ENCODE data around the gene PTPRU. TPM values are rescaled to one million over a fixed set of nuclear protein-coding genes. Genes with fewer than 3 reads are reported as not detected.

PTPRU gene
- total and polyA plus RNA-seq, 2 of the 8 experiments (the other 6 are each of a cell fraction or from before 2014, with no cell fraction given): 33.8 to 41.8 TPM

DNA sequence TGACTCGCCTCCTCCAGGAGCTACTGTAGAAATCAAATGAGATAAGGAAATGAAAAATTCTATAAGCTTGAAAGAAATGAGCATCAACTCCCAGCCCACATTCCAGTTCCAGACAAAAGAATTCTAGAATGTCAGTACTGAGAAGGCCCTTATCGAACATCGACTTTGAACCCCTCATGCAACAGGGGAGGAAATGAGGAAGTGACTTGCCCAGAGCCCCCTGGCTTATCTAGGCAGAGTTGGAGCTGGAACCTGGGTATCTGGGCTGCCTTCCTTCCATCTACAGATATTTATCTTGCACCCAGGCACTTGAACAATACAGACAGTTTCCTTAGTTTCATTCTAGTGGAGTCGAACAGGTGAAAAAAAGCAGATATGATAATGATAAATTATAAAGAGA lies 27.9 kb upstream of the PTPRU start:
- no peak overlapping the region for H3K4me2 ChIP-seq (ENCODE audit: insufficient read depth in 1 of 2, low read depth in 2 of 2, low read length in 2 of 2)
- TF ChIP-seq NRF1 (IDR thresholded peaks at IDR 0.05; ENCODE audit: low read depth, low read length) (no peak), RXRA (IDR thresholded peaks at IDR 0.05; ENCODE audit: insufficient read depth, low read depth, low read length) (no peak), GABPA (IDR thresholded peaks at IDR 0.05; ENCODE audit: borderline replicate concordance, insufficient read depth, low read length) (no peak), NANOG (IDR thresholded peaks at IDR 0.05; ENCODE audit: insufficient read depth, low read depth, low read length, poor library complexity, severe bottlenecking) (no peak)
- no peak overlapping the region for H2BK120ac ChIP-seq (replicated peaks; ENCODE audit: low read depth, low read length)
- peaks cover 0 to 29% (median 19%) of the 10 kb centered on the region in 4 experiments; a peak in 6 of 8 replicates for H3K36me3 ChIP-seq (ENCODE audit: control insufficient read depth in 2 of 4, insufficient read depth in 4 of 4, low read length in 3 of 4)
- no peak overlapping the region for H4K8ac ChIP-seq (ENCODE audit: extremely low read depth, insufficient read depth, low read length)
- no peaks in the 10 kb centered on the region for H3K4me1 ChIP-seq (replicated peaks in 1 of 4; ENCODE audit: control insufficient read depth in 3 of 4, insufficient read depth in 4 of 4, low read length in 3 of 4)
- no peak overlapping the region for H3K14ac ChIP-seq (ENCODE audit: insufficient read length)
- POLR2A ChIA-PET (ENCODE audit: partially characterized antibody): interaction anchor here (1.3 to 2.2 kb wide), 2 partner anchors 10 to 27 kb away, joined by 3 to 6 read pairs; partner anchors contain the start of gene SRSF4
- no peak overlapping the region for H3K9ac ChIP-seq (replicated peaks in 1 of 4; ENCODE audit: extremely low read depth in 1 of 4, low read depth in 3 of 4, low read length in 3 of 4)
- H3K56ac ChIP-seq (replicated peaks; ENCODE audit: insufficient read length, low read depth, low read length): no peak overlapping the region
- no peaks in the 10 kb centered on the region for H3K79me2 ChIP-seq (ENCODE audit: control insufficient read depth in 1 of 2, insufficient read depth in 2 of 2, low read length in 2 of 2)
- H3K27ac ChIP-seq (ENCODE audit: low read depth, low read length): no peak overlapping the region
- H3K18ac ChIP-seq (ENCODE audit: extremely low read depth, low read length): no peak overlapping the region
- H3K4me3 ChIP-seq (ENCODE audit: extremely low read depth in 1 of 4, insufficient read depth in 2 of 4, low read depth in 3 of 4, low read length in 4 of 4): no peak overlapping the region
- H2BK15ac ChIP-seq (ENCODE audit: low read length): no peak overlapping the region
- no peaks in the 10 kb centered on the region for H3K9me3 ChIP-seq (ENCODE audit: insufficient read depth in 2 of 2, low read depth in 1 of 2, low read length in 1 of 2)
- H3K79me1 ChIP-seq (ENCODE audit: low read depth, low read length): no peaks in the 10 kb centered on the region
- H3K4ac ChIP-seq (replicated peaks; ENCODE audit: insufficient read length, low read depth, low read length): no peak overlapping the region
- H2AK5ac ChIP-seq (ENCODE audit: low read depth, low read length): no peak overlapping the region
- H2BK12ac ChIP-seq (ENCODE audit: low read depth, low read length): no peak overlapping the region
- no peak overlapping the region for H2BK5ac ChIP-seq (ENCODE audit: low read depth, low read length)
- CTCF ChIA-PET (ENCODE audit: partially characterized antibody): interaction anchor here (1.2 to 2.0 kb wide), 3 partner anchors 11 to 326 kb away, joined by 3 to 7 read pairs (median 3); no protein-coding TSS in a partner anchor
- no peak overlapping the region for H2BK20ac ChIP-seq (ENCODE audit: low read length)
- no peak overlapping the region for H4K5ac ChIP-seq (ENCODE audit: insufficient read length, low read depth, low read length)
- H3K27me3 ChIP-seq (replicated peaks in 1 of 4; ENCODE audit: control insufficient read depth in 3 of 4, extremely low read depth in 1 of 4, insufficient read depth in 3 of 4, low read length in 3 of 4): no peaks in the 10 kb centered on the region
- 91% methylated on average over 4 of the region's 4 CpGs; no CpG with 5 or more reads in 1 of the 2 experiments for WGBS, 2 experiments (ENCODE audit: extremely low coverage in 1 of 2, insufficient coverage in 1 of 2, insufficient read length in 1 of 2, insufficient replicate concordance in 2 of 2, low coverage in 1 of 2, low lambda C conversion rate in 2 of 2, missing lambda C conversion rate in 1 of 2)
- H4K91ac ChIP-seq (replicated peaks; ENCODE audit: insufficient read length, low read length): no peak overlapping the region
- no peak overlapping the region for H2AFZ ChIP-seq (ENCODE audit: low read length)
- DNase-seq (ENCODE audit: low read depth in 1 of 2, low spot score in 2 of 2): no peak
- no peaks in the 10 kb centered on the region for H3K23me2 ChIP-seq (ENCODE audit: low read depth, low read length)
- H3K23ac ChIP-seq (ENCODE audit: insufficient read length): no peak overlapping the region
- no peak for FAIRE-seq
- peaks cover 0 to 1% of the 10 kb centered on the region in 2 experiments for H4K20me1 ChIP-seq (replicated peaks in 1 of 2; ENCODE audit: control insufficient read depth in 1 of 2, insufficient read depth in 2 of 2, low read length in 2 of 2)

All from H1 (cell line).